Muscle layer of colon (tissue), 2 donors: ENCODE data around the gene IP6K3.
A peak's percentile ranks its signal among the peaks of the same experiment; 100 is the strongest.

ENCODE experiments used
- H3K27ac ChIP-seq: one replicate; pipeline ENCODE4 v1.7.0; 2013; ENCODE audit warnings: low read depth, mild to moderate bottlenecking, low read length, moderate library complexity
- H3K27me3 ChIP-seq, 2 donors: one replicate each; pipeline ENCODE4 v1.7.0; 2013; ENCODE audit warnings: low read length in 2 of 2, mild to moderate bottlenecking in 2 of 2; ENCODE audit not compliant: insufficient read depth in 2 of 2, control insufficient read depth in 1 of 2
- H3K36me3 ChIP-seq: one replicate; pipeline ENCODE4 v1.7.0; 2013; ENCODE audit warnings: mild to moderate bottlenecking, low read length; ENCODE audit not compliant: insufficient read depth
- H3K4me1 ChIP-seq: one replicate; pipeline ENCODE4 v1.7.0; 2013; ENCODE audit warnings: mild to moderate bottlenecking, low read length; ENCODE audit not compliant: insufficient read depth
- H3K4me3 ChIP-seq, 2 donors: one replicate each; pipeline ENCODE4 v1.7.0; 2013; ENCODE audit warnings: low read length in 2 of 2, low read depth in 1 of 2, mild to moderate bottlenecking in 1 of 2, moderate library complexity in 1 of 2
- H3K9ac ChIP-seq: one replicate; pipeline ENCODE4 v1.7.0; 2013; ENCODE audit warnings: low read length
- H3K9me3 ChIP-seq: one replicate; pipeline ENCODE4 v1.7.0; 2013; ENCODE audit warnings: mild to moderate bottlenecking, low read length
- donor health status: abdominal sarcoma.
- donor health status: Adenocarcinoma of cecum.

IP6K3 gene, protein sequence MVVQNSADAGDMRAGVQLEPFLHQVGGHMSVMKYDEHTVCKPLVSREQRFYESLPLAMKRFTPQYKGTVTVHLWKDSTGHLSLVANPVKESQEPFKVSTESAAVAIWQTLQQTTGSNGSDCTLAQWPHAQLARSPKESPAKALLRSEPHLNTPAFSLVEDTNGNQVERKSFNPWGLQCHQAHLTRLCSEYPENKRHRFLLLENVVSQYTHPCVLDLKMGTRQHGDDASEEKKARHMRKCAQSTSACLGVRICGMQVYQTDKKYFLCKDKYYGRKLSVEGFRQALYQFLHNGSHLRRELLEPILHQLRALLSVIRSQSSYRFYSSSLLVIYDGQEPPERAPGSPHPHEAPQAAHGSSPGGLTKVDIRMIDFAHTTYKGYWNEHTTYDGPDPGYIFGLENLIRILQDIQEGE

DNA sequence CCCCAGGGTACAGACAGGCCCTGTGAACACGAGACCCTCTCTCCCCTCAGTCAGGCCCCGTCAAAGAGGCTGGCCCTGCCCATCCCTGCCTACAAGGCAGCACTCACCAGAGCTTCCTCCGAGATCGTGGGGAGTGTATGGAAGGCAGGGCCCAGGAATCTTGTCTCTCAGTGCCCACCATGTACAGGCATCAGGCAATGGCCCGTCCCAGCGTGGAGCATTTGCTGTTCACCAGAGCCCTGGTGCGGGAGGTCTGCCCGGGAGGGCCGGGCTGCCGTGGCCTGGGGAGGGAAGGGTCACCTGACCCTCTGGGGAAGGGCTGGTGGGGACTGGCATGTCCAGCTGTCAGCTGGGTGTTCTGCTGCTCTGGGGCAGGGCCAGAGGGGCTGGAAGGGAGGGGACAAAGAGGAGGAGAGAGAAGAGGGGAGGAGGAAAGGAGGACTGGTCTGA lies at the start of gene IP6K3:
Gene IP6K3 (minus strand): TSS at position 255 of the 450 bp plus-strand sequence. CDS start 11,429 bp downstream, outside the sequence.
- no peaks in the 10 kb centered on the region for H3K9me3 ChIP-seq

DNA sequence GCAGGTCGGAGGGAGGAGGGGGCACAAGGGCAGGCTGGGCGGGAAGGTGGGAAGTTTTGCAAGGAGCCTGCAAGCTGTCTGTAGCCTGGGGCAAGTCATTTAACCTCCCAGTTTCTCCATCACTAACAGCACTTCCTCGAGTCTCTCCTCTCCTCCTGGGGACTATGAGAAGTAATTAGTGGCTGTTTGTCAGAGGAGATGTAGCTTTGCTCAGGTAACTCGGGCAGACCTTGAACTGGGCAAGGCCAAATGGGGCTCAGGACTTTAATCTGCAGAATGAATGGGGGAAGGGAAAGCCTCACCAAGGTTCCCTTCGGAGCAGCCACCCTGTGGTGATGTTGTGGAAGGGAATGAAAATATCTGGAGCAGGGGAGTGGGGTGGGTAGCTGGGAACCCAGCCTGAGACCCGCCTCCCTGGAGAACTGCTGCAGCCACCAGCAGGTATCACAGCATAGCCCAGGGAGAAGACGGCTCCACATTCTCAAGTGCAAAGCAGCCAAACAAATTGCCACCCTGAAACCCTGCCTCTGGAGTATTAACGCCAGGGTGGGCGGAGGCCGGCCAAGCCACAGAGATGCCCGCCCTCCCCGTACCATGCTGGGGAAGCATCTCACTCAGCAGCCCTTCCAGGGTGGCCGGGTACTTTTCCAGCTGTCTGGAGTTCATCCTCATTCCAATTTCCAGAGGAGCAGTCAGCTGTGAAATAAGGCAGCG lies 48.4 kb upstream of the IP6K3 start:
- no peaks in the 10 kb centered on the region for H3K4me1 ChIP-seq
- no peak overlapping the region for H3K9ac ChIP-seq
- no peak overlapping the region for H3K27ac ChIP-seq
- no peaks in the 10 kb centered on the region for H3K36me3 ChIP-seq
- no peaks in the 10 kb centered on the region for H3K9me3 ChIP-seq
- H3K27me3 ChIP-seq, result peaks cover 0 to 18% of the 10 kb centered on the region in 2 donors
- H3K4me3 ChIP-seq, result no peak overlapping the region

More for the DNA sequence above, at the start of gene IP6K3:
- Histone ChIP-seq H3K9ac (peak within 1 kb of the TSS; percentile 55), H3K27ac (peak within 1 kb of the TSS; percentile 36), H3K36me3 (no peaks in the 10 kb centered on the region), H3K4me3 (peak within 1 kb of the TSS in 1 of 2 donors; percentile 0), H3K27me3 (no peaks in the 10 kb centered on the region), H3K4me1 (peaks cover 17% of the 10 kb centered on the region)

DNA sequence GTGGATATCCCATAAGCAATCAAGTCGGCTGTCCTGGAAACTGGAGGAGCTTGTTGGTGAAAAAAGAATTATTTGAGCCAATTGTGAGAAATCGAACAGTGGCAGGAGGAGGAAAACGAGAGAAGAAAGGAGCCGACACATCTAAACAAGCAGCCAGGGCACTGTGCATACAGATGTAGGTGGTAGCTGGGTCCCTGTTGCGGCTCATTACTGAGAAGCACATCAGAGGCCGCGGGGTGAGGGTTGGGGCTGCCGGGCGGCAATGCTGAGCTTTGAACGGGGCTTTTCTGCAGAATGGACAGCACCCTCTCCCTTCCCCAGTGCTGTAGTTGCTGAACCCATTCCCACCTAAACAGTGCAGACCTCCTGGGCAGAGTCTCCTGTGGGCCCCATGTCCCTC lies 46.3 kb upstream of the IP6K3 start:
- Histone ChIP-seq H3K4me3 (no peak overlapping the region), H3K4me1 (peaks cover 5% of the 10 kb centered on the region), H3K36me3 (no peaks in the 10 kb centered on the region)

DNA sequence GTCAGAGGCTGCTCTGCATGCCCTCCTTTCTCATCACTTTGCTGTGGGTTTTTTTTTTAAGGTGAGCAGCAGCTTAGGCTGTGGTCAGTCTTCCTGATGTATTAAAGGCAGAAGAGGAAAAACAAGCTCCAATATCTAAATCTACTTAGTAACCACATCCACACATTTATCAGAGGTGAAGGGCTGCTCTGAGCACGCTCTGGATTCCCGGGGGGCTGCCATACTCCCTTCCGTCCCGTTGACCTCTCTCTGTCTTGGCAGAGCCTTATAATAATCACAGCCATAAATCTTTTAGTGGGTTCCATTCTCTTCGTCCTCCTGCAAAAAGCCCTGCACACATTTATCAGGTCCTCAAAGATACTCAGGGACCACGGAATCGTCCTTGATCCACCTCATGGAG lies 44.9 kb upstream of the IP6K3 start:
- H3K9me3 ChIP-seq, result no peaks in the 10 kb centered on the region
- no peak overlapping the region for H3K9ac ChIP-seq
- H3K4me1 ChIP-seq, result peaks cover 19% of the 10 kb centered on the region
- H3K4me3 ChIP-seq, result no peak overlapping the region
- no peak overlapping the region for H3K27ac ChIP-seq
- H3K27me3 ChIP-seq, result peaks cover 0 to 8% of the 10 kb centered on the region in 2 donors
- H3K36me3 ChIP-seq, result no peaks in the 10 kb centered on the region

More for the DNA sequence above, 46.3 kb upstream of the IP6K3 start:
- Histone ChIP-seq H3K9me3 (no peaks in the 10 kb centered on the region), H3K9ac (no peak overlapping the region), H3K27ac (no peak overlapping the region), H3K27me3 (peaks cover 0 to 18% of the 10 kb centered on the region in 2 donors)

DNA sequence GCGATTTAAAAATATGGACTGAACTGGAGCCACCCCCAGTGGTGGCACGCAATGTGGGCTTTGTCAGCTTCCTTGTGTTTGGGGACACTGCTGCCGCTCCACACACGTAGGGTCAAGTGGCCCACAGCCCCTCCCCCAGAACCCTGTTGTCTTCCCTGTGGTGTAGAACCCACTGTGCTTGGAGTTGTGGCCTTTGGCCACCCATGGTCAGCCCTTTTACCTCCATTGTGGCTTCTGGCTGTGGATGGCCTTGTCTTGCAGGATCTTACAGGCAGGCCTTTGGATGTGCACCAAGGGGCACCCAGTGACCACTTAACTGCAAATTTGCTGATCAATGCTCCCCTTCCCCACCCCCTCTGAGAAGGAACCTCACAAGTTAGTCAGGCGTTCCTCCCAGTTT lies 44.2 kb upstream of the IP6K3 start:
- Histone ChIP-seq H3K4me1 (peaks cover 26% of the 10 kb centered on the region), H3K36me3 (peaks cover 7% of the 10 kb centered on the region), H3K27me3 (peaks cover 0 to under 1% of the 10 kb centered on the region in 2 donors), H3K9me3 (no peaks in the 10 kb centered on the region), H3K27ac (no peak overlapping the region), H3K9ac (no peak overlapping the region), H3K4me3 (no peak overlapping the region)

DNA sequence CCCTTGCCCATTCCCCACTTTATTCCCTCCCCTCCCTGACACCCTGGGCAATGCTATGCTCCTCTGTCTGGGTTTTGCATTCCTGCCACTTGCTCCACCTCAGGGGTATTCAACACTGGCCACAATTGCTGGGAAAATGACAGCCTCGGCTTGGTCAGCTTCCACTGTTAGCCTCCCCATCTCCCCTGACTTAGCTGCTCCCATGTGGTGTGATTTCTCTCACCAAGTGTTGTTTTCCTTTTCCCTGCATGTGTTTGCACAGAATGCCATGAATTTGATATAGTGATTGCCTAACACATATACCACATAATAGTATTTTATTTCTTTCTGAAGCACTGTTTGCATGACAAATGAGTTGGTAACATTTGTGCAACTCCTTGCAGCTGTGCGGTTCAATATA lies 43.7 kb upstream of the IP6K3 start:
- no peak overlapping the region for H3K27ac ChIP-seq
- H3K4me3 ChIP-seq, result no peak overlapping the region
- peaks cover 31% of the 10 kb centered on the region for H3K4me1 ChIP-seq
- no peaks in the 10 kb centered on the region for H3K27me3 ChIP-seq
- no peak overlapping the region for H3K9ac ChIP-seq
- peaks cover 12% of the 10 kb centered on the region for H3K36me3 ChIP-seq
- no peaks in the 10 kb centered on the region for H3K9me3 ChIP-seq

DNA sequence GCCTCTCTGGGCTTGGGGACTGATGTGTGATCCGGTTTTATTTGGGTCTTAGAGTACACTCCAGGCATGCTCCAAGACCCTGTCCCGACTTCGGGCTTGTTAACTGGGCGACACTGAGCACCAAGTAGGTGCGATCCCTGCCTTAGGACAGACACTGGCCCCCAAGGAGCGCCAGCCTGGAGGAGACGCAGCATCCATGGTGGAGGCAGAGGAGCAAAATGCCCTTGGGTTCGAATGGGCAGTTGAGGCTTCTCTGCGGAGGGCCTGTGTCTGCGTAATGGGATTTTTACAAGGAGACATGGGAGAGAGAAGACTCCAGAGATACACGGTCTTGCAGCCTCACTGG lies 42.8 kb upstream of the IP6K3 start:
- no peak overlapping the region for H3K27ac ChIP-seq
- H3K4me3 ChIP-seq, result peak overlapping the region; percentile 52 to 88
- peaks cover 39% of the 10 kb centered on the region for H3K4me1 ChIP-seq
- peaks cover 15% of the 10 kb centered on the region for H3K36me3 ChIP-seq
- H3K9me3 ChIP-seq, result no peaks in the 10 kb centered on the region
- H3K27me3 ChIP-seq, result no peaks in the 10 kb centered on the region
- no peak overlapping the region for H3K9ac ChIP-seq

DNA sequence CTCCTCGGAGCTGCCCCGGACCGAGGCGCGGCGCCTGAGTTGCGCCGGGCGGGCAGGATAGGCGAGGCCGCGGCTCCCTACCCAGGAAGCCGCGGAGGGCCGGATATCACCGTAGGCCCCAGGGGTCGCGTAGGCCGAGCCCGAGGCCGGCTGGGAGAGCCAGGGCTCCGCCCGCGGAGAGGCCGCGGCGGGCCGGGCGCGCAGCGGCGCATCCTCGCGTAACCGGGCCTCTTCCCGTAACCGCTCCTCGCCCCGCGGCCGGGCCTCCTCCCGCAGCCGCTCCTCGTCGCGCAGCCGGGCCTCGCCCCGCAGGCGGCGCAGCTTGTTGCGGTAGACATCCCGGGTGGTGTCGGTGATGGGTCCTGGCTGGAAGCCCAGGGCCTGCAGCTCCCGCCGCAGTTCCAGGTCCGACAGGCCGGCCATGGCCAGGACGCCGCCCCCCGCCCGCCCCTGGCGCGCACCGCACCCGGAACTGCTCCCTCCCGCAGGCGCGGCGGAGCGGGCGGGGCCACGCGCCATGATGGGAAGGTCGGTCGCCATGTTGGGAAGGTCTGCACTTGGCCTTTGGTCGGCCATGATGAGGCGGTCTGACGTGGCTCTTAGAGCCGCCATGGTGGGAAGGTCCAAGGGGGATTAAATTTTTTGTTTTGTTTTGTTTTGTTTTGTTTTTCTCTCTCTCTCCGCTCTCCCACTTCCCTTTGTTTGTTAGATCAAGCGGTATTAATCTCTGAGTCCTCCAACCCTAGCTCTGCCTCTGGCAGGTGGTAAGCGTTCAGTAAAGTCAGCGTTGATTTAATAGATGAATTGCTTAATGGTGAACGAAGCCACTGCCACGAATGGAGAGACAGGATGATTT lies 42.2 kb upstream of the IP6K3 start, which contains the start of gene LEMD2:
Gene LEMD2 (minus strand): TSS at position 437 of the 856 bp plus-strand sequence. CDS start 14 bp downstream, at position 423.
- Histone ChIP-seq H3K36me3 (peaks cover 18% of the 10 kb centered on the region), H3K9me3 (no peaks in the 10 kb centered on the region), H3K9ac (peak within 1 kb of the TSS; percentile 89), H3K4me3 (peak within 1 kb of the TSS; percentile 60 to 88), H3K27ac (peak within 1 kb of the TSS; percentile 94), H3K27me3 (no peaks in the 10 kb centered on the region), H3K4me1 (peaks cover 39% of the 10 kb centered on the region)

DNA sequence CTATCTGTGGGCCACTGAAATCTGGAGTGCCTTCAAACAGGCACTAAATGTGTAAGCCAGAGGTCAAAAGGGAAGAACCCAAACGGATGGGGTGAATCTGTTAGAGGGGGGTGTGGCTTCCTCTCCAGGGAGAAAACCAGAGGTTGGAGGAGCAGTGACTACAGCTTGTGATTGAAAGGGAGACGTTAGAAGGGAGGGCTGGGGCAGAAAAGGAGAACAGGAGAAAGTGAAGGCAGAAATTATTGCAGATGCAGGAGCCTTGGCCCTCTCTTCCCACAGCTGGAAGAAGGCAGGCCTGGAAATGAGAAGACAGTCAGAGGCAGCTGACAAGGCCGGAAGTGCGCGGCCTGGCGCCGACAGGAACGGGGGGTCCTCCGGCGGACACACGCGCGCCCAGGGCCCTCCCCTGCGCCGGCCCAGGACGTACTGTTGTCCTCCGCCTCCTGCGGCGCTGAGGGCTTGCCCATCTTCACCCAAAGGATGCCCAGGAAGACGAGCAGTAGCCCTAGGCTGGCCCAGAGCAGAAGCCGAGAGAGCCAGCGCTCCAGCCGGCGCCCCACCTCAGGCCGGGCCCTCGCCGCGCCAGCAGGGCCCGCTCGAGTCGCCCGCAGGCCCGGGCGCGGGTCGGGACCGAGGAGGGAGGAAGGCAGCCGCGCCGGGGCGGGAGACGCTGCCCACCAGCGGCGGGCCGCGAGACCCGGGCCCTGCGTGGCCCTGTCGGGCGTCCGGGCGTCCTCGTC lies 41.4 kb upstream of the IP6K3 start:
- Histone ChIP-seq H3K4me1 (peaks cover 39% of the 10 kb centered on the region), H3K27ac (peak overlapping the region; percentile 94), H3K36me3 (peaks cover 26% of the 10 kb centered on the region), H3K9ac (peak overlapping the region; percentile 89), H3K9me3 (no peaks in the 10 kb centered on the region), H3K4me3 (peak overlapping the region; percentile 60 to 88), H3K27me3 (no peaks in the 10 kb centered on the region)

DNA sequence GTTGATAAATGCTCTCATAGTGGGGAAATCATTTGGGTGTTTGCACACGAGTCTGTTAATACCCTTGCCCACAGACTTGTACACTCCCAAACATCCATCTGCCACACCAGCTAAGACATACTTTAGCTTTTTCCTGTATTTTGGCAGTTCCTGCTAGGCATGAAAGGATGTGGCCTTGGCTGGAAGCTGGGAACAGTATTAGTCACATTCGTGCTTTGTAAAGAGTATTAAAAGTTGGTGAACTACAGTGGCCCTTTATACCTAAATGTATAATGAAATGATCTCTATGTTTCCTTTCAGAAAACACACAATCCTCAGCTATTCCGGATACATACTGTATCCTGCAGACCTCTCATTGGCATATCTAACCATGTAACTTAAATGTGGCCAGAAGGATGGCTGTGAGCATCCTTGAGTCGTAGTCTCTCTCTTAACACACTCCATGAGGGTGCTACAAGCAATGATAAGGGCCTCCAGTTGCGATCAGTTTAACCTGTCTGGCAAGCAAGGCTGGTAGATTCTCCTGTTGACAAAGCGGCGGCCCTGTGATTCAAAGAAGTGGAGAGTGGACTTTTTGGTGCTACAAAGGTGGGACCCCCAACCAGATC lies 40.7 kb upstream of the IP6K3 start:
- Histone ChIP-seq H3K9me3 (no peaks in the 10 kb centered on the region), H3K4me3 (peak overlapping the region; percentile 60 to 88), H3K4me1 (peaks cover 39% of the 10 kb centered on the region), H3K36me3 (peaks cover 33% of the 10 kb centered on the region), H3K9ac (peak overlapping the region; percentile 89), H3K27me3 (no peaks in the 10 kb centered on the region), H3K27ac (peak overlapping the region; percentile 94)
